HuH-7 (cell line): ENCODE results near the gene KLRK1.
"Not testable (repeated sequence)": the region's sequence is repeated elsewhere in the genome, so short reads cannot be mapped to it uniquely, and the experiment has no call there.

ENCODE experiments used
- DNase-seq: peaks from one replicate; pipeline ENCODE4 v3.0.0; 2011; ENCODE audit warnings: low spot score

The KLRK1 gene

GRCh38 chr12:10389904-10390303 is at the start of gene KLRK1:
KLRK1 (minus strand) TSS chr12:10390041; CDS start chr12:10388810, 1,231 bp downstream.
- no peak for DNase-seq

GRCh38 chr12:10437601-10438000 is 47.8 kb upstream of the KLRK1 start:
- not testable (repeated sequence) for DNase-seq

DNA sequence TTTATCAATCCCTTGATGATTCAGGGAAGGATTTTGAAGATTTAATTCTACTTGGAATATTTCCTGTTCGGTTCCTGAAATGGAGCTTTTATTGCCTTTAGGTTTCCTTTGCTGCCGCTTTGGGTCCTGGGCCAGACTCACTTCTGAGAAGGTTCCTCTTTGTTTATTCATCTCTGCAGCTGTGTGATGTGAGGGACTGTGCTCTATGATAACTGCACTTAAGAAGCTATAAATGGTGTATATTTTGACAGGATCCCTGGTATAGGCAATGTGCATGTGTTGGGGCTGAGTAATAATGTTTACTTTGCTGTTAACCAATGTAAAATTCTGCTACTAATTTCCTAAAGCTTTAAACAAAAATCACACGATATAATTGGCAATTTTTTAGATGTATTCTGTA is 46.0 kb upstream of the KLRK1 start, which contains the start of gene KLRC2:
TSS of gene KLRC2 (minus strand) at position 195 of the 400 bp plus-strand sequence. CDS start at position 171, 24 bp downstream.
- DNase-seq = not testable (repeated sequence)

GRCh38 chr12:10430623-10431022 is 40.8 kb upstream of the KLRK1 start:
- not testable (repeated sequence) for DNase-seq

GRCh38 chr12:10425938-10426337 is 36.1 kb upstream of the KLRK1 start:
- not testable (repeated sequence) for DNase-seq

GRCh38 chr12:10424260-10424899 is 34.5 kb upstream of the KLRK1 start:
- DNase-seq = not testable (repeated sequence)

DNA sequence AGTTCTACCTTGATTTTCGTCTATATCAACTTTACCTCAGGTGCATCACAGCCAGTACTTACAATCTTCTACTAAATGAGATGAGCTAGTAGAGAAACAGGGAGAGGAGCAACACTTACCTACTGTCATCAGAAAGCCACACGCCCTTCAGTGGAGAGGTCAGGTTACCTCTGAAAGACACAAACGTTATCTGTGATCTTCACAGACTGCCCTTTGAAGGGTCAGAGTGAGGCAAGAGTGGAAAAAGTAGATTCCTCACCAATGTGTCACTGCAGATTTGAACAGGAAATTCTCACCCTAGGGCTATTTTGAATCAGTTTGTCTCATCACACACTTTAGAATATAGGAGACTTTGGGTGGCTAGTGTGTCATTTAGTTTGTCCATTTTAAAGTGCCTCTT is 32.3 kb upstream of the KLRK1 start:
- DNase-seq = not testable (repeated sequence)

DNA sequence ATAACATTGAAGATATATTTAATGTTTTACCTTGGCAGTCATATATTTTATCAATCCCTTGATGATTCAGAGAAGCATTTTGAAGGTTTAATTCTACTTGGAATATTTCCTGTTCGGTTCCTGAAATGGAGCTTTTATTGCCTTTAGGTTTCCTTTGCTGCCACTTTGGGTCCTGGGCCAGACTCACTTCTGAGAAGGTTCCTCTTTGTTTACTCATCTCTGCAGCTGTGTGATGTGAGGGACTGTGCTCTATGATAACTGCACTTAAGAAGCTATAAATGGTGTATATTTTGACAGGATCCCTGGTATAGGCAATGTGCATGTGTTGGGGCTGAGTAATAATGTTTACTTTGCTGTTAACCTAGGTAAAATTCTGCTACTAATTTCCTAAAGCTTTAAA is 30.5 kb upstream of the KLRK1 start, which contains the start of gene KLRC3:
TSS of gene KLRC3 (minus strand) at position 262 of the 400 bp plus-strand sequence. CDS start at position 217, 45 bp downstream.
- not testable (repeated sequence) for DNase-seq

DNA sequence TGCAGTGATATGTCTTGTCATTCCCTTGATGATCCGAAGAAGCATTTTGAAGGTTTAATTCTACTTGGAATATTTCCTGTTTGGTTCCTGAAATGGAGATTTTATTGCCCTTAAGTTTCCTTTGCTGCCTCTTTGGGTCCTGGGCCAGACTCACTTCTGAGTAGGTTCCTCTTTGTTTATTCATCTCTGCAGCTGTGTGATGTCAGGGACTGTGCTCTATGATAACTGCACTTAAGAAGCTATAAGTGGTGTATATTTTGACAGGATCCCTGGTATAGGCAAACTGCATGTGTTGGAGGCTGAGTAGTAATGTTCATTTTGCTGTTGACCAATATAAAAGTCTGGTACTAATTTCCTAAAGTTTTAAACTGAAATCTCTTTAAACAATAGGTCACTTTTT is 19.6 kb upstream of the KLRK1 start, which contains the start of gene KLRC4:
TSS of gene KLRC4 (minus strand) at position 366 of the 400 bp plus-strand sequence. CDS start at position 184, 182 bp downstream.
- no peak for DNase-seq

GRCh38 chr12:10408842-10409241 is 19.0 kb upstream of the KLRK1 start:
- DNase-seq = no peak

DNA sequence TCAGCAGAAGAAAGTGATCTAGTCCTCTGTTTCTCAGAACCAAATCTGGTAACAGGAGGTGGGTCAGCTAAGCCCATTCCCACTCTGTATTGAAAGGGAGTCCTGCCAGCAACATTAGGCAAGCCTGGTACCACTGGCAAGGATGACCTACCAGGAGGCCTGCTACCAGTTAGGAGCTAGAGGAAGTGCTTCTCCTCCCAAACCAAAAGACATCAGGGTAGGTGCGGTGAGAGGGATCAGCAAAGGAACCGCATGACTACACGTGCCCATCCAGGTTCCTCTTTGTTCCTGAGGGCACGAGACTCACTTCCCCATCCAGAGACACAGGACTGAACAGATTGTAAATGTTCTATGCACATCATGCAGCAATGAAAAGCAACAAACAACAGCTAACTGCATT is 16.9 kb upstream of the KLRK1 start:
- no peak for DNase-seq

DNA sequence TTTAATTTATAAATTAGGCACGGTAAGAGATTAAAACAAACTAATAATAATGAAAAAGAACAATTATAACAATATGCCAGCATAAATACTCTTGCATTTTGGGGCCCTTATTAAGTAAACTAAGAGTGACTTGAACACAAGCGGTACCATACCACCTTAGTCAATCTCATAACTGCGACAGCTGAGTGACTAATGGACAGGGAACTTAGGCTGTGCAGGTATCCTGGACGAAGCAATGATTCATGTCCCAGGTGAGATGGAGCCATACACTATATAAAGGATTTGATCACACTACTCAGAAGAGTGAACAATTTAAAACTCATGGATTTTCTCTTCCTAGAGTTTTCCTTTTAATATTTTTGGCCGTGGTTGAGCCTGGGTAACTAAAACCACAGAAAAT is 15.5 kb upstream of the KLRK1 start:
- no peak for DNase-seq

- DNase-seq = no peak
These were observed 15.0 kb upstream of the KLRK1 start for GRCh38 chr12:10404798-10405197.

- DNase-seq = no peak
These were observed 11.0 kb upstream of the KLRK1 start for GRCh38 chr12:10400829-10401228.

GRCh38 chr12:10398168-10398567 is 8.3 kb upstream of the KLRK1 start:
- no peak for DNase-seq

DNA sequence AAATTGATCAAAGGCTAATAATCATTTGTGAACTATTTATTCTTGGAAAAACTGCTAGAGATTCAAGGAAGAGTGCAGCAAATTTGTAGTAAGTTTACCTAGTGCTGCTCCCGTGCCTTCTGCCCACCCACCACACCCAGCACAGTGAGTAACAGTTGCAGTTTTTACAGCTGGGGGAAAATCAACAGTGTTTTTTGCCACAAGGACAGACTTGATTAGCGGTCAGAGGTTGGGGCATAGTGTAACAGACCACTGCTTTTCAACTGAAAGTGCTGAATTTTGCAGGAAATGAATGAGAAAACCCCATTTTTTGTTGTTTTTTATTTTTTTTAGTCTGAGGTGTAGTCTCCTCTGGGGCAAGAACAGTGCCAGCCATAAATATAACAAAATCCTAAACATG is 7.5 kb upstream of the KLRK1 start:
- DNase-seq = no peak

GRCh38 chr12:10396176-10396575 is 6.3 kb upstream of the KLRK1 start:
- not testable (repeated sequence) for DNase-seq

DNA sequence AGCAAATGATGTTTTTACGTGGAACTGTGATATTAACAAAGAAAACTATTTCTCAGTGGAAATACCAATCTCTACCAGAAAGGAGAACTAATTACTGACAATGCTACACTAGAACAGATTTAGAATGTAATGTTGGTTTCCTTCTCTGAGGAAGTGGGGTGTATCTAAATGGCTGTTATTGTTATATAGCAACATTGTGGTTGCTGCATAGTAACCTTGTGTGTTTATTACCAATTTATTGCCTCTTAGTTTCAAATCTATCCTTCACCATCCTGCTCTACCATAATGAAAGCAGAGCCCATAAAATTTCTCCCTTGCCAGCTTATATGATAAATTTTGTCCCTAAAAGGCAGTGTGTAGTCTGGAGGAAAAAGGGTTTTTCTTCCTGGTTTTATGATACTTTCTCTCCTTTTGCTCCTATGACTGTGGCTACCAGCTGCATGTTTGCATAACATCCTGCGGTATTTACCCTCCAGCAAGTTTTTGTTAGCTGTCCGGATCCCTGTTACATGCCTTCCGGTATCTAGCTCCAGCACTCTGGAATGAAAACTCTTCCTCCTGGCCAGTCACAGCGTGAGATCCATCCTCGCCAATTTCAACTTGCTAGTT is 5.7 kb upstream of the KLRK1 start:
- peak; percentile 52 for DNase-seq

DNA sequence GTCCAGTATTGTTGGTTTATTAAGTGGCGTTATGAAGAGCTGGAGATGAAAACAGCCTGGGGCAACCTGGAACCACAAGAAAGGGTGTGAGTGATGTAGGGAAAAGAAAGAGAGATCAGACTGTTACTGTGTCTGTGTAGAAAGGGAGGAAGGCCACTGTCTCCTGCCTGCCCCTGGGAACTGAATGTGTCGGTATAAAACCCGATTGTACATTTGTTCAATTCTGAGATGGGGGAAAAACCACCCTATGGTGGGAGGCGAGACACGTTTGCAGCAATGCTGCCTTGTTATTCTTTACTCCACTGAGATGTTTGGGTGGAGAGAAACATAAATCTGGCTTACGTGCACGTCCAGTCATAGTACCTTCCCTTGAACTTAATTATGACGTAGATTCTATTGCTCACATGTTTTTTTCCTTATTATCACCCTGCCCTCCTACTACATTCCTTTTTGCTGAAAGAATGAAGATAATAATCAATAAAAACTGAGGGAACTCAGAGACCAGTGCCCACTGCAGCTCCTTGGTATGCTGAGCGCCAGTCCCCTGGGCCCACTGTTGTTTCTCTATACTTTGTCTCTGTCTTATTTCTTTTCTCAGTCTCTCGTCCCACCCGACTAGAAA is 4.8 kb upstream of the KLRK1 start:
- not testable (repeated sequence) for DNase-seq

GRCh38 chr12:10393291-10393690 is 3.5 kb upstream of the KLRK1 start:
- no peak for DNase-seq

GRCh38 chr12:10392394-10392930 is 2.6 kb upstream of the KLRK1 start:
- no peak for DNase-seq

DNA sequence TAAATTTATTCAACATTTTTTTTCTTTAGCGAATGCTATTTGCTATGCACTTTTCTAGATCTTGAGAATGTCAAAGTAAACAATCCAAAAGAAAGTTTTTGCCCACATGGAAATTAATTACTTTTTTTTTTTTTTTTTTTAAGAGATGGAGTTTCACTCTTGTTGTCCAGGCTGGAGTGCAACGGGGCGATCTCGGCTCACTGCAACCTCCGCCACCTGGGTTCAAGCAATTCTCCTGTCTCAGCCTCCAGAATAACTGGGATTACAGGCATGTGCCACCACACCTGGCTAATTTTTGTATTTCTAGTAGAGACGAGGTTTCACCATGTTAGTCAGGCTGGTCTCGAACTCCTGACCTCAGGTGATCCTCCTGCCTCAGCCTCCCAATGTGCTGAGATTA is 1.1 kb upstream of the KLRK1 start:
- DNase-seq = not testable (repeated sequence)
